ENCODE data around the gene A3GALT2. TPM values are rescaled to one million over a fixed set of nuclear protein-coding genes. Genes with fewer than 3 reads are reported as not detected.
A peak's percentile ranks its signal among the peaks of the same experiment; 100 is the strongest.

Gene A3GALT2
- total and polyA plus RNA-seq, 9 of the 15 experiments (the other 6 are each of a cell fraction or from before 2014, with no cell fraction given): not detected

GRCh38 chr1:33349778-33350610, 29.1 kb upstream of the A3GALT2 start (continued):
- no peak; the same call in 1 of the 2 replicates for TF ChIP-seq GMEB1 (CRISPR knock-in tag; IDR thresholded peaks at IDR 0.05)
- peak; percentile 93 for TF ChIP-seq KDM5B (IDR thresholded peaks at IDR 0.05; ENCODE audit: insufficient replicate concordance, low read depth, low read length)
- no peak for TF ChIP-seq HMGXB4 (CRISPR knock-in tag; IDR thresholded peaks at IDR 0.05)
- TF ChIP-seq POLR2AphosphoS2 (IDR thresholded peaks at IDR 0.05; ENCODE audit: low read length): no peak
- TF ChIP-seq RNF219 (CRISPR knock-in tag; IDR thresholded peaks at IDR 0.05): no peak
- TF ChIP-seq ILK (tag; IDR thresholded peaks at IDR 0.05; ENCODE audit: borderline replicate concordance, low read depth): no peak
- no peak for TF ChIP-seq CREBBP (IDR thresholded peaks at IDR 0.05; ENCODE audit: low read depth, low read length)
- peak; percentile 42; the same call in 1 of the 2 replicates for TF ChIP-seq TOE1 (IDR thresholded peaks at IDR 0.05; ENCODE audit: borderline replicate concordance)
- TF ChIP-seq TOE1 (CRISPR knock-in tag; IDR thresholded peaks at IDR 0.05; ENCODE audit: borderline replicate concordance, low read depth): 0 out of 2 replicates have a peak, but pooled peaks have one; percentile 42
- TF ChIP-seq EHMT2 (IDR thresholded peaks at IDR 0.05): no peak
- TF ChIP-seq RBM39 (optimal IDR thresholded peaks at IDR 0.05; ENCODE audit: low read depth, low read length): no peak
- peak; percentile 63; the same call in 1 of the 2 replicates for TF ChIP-seq RB1 (IDR thresholded peaks at IDR 0.05; ENCODE audit: low read depth)
- TF ChIP-seq HINFP (tag; conservative IDR thresholded peaks at IDR 0.05; ENCODE audit: low read depth): no peak
- TF ChIP-seq MTA2 (IDR thresholded peaks at IDR 0.05; ENCODE audit: low read depth): peak; percentile 6; the same call in 1 of the 2 replicates
- no peak for TF ChIP-seq LARP7 (IDR thresholded peaks at IDR 0.05)
- TF ChIP-seq SRSF7 (optimal IDR thresholded peaks at IDR 0.05; ENCODE audit: low read depth, low read length): no peak
- no peak for TF ChIP-seq POLR3A (IDR thresholded peaks at IDR 0.05; ENCODE audit: borderline replicate concordance, extremely low read depth, insufficient read depth, insufficient read length)
- no peak for TF ChIP-seq ETV6 (IDR thresholded peaks at IDR 0.05; ENCODE audit: borderline replicate concordance in 1 of 2, low read depth in 2 of 2, low read length in 1 of 2)
- TF ChIP-seq ETV6 (CRISPR knock-in tag; IDR thresholded peaks at IDR 0.05; ENCODE audit: borderline replicate concordance): 0 out of 2 replicates have a peak, but pooled peaks have one; percentile 62
- TF ChIP-seq CEBPB (tag; IDR thresholded peaks at IDR 0.05): no peak
